Stimulated activated naive CD8-positive, alpha-beta T cell treated with anti-CD3 and anti-CD28 coated beads, Interleukin-15, Interleukin-2, amounts not matched to agents 100 U/mL and 50 U/mL, for 24 hours (primary cell): ENCODE measurements around the gene TAF12.
A peak's percentile ranks its signal among the peaks of the same experiment; 100 is the strongest.
"Not testable (repeated sequence)": the region's sequence is repeated elsewhere in the genome, so short reads cannot be mapped to it uniquely, and the experiment has no call there.

Experiments
- ATAC-seq: fragments of 150-1000 bp; cut with Tn5 transposase; one replicate; pipeline ENCODE4 v1.10.0; 2021
- DNase-seq: peaks from one replicate; pipeline ENCODE4 v3.0.0; 2021

The TAF12 gene

GRCh38 chr1:28642847-28643635 is at the start of gene TAF12:
TSS of gene TAF12 (minus strand) at chr1:28643067. CDS start at chr1:28622081, 20,986 bp downstream.
- DNase-seq, result peak; percentile 91
- peak; percentile 93 for ATAC-seq

- ATAC-seq, DNase-seq: not testable (repeated sequence)
Measured at GRCh38 chr1:28691627-28692026, 48.8 kb upstream of the TAF12 start.

- DNase-seq, result no peak
- ATAC-seq, result no peak
Measured at GRCh38 chr1:28684937-28685336, 42.1 kb upstream of the TAF12 start.

GRCh38 chr1:28682840-28683239 is 40.0 kb upstream of the TAF12 start:
- peak; percentile 23 for ATAC-seq

GRCh38 chr1:28680151-28680550 is 37.3 kb upstream of the TAF12 start:
- ATAC-seq, result no peak

More at GRCh38 chr1:28682840-28683239, 40.0 kb upstream of the TAF12 start:
- DNase-seq, result no peak

GRCh38 chr1:28675924-28676257 is 33.0 kb upstream of the TAF12 start:
- DNase-seq, result no peak

More at GRCh38 chr1:28680151-28680550, 37.3 kb upstream of the TAF12 start:
- no peak for DNase-seq

GRCh38 chr1:28672971-28673370 is 30.1 kb upstream of the TAF12 start:
- not testable (repeated sequence) for ATAC-seq, DNase-seq

More at GRCh38 chr1:28675924-28676257, 33.0 kb upstream of the TAF12 start:
- no peak for ATAC-seq

GRCh38 chr1:28671254-28671780 is 28.4 kb upstream of the TAF12 start:
- DNase-seq (no peak), ATAC-seq (no peak)

- ATAC-seq (peak; percentile 76), DNase-seq (peak; percentile 59)
Measured at GRCh38 chr1:28668956-28669723, 26.3 kb upstream of the TAF12 start.

GRCh38 chr1:28668191-28668955 is 25.5 kb upstream of the TAF12 start, which contains the start of gene GMEB1:
TSS of gene GMEB1 (plus strand) at chr1:28668784. CDS start at chr1:28683613, 14,829 bp downstream.
- ATAC-seq (peak; percentile 74), DNase-seq (peak; percentile 91)

- ATAC-seq, result no peak
- no peak for DNase-seq
Measured at GRCh38 chr1:28666806-28667205, 23.9 kb upstream of the TAF12 start.

GRCh38 chr1:28663871-28664470 is 21.1 kb upstream of the TAF12 start:
- ATAC-seq, result no peak
- no peak for DNase-seq

- ATAC-seq (no peak), DNase-seq (no peak)
Measured at GRCh38 chr1:28656335-28656734, 13.5 kb upstream of the TAF12 start.

GRCh38 chr1:28655448-28656311 is 12.8 kb upstream of the TAF12 start:
- ATAC-seq, DNase-seq: not testable (repeated sequence)

GRCh38 chr1:28653870-28654269 is 11.0 kb upstream of the TAF12 start:
- not testable (repeated sequence) for DNase-seq, ATAC-seq

- ATAC-seq, DNase-seq: not testable (repeated sequence)
Measured at GRCh38 chr1:28653063-28653462, 10.2 kb upstream of the TAF12 start.

- ATAC-seq (peak; percentile 83), DNase-seq (peak; percentile 85)
Measured at GRCh38 chr1:28648474-28649198, 5.8 kb upstream of the TAF12 start, which contains the start of gene RNU11. TSS of gene RNU11 (plus strand) at chr1:28648600.

GRCh38 chr1:28648008-28648473 is 5.2 kb upstream of the TAF12 start:
- DNase-seq (peak; percentile 85), ATAC-seq (peak; percentile 78)

- no peak for DNase-seq
- ATAC-seq, result no peak
Measured at GRCh38 chr1:28646040-28646439, 3.2 kb upstream of the TAF12 start.

GRCh38 chr1:28645406-28645805 is 2.5 kb upstream of the TAF12 start:
- not testable (repeated sequence) for DNase-seq, ATAC-seq
